GM18907 (cell line): ENCODE data around the gene ATRNL1.

Experiments used
- ATAC-seq: cut with Tn5 transposase; IDR thresholded peaks from one replicate; pipeline ENCODE4 v1.9.1; 2021; ENCODE audit warnings: mild to moderate bottlenecking, moderate library complexity; ENCODE audit not compliant: unreplicated experiment

Gene ATRNL1

GRCh38 chr10:115968236-115968635, 875.1 kb downstream of the ATRNL1 start:
- ATAC-seq, result no peak

- no peak for ATAC-seq
Observed at GRCh38 chr10:115969591-115969990, 876.4 kb downstream of the ATRNL1 start.

DNA sequence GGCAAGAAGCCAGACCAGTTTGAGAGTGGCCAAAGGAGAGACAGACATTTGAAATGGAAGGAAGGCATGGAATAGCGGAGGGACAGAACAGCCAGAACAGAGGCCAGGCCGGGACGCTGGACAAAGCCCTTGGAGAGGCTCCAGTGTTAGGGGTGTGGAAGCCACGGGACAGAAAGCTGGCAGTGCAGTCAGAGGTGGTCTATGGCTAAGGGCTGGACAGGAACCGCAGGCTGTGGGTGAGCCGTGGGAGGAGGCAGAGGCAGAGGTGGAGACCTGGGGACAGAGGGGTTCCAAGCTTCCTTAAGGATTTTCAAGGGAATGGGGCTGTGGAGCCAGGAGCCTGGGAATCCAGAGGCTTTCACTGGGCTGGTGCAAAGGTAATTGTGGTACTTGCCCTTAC, 878.8 kb downstream of the ATRNL1 start:
- ATAC-seq, result no peak

GRCh38 chr10:115972426-115972825, 879.3 kb downstream of the ATRNL1 start:
- no peak for ATAC-seq

- no peak for ATAC-seq
Observed at GRCh38 chr10:115974351-115974750, 881.2 kb downstream of the ATRNL1 start.

DNA sequence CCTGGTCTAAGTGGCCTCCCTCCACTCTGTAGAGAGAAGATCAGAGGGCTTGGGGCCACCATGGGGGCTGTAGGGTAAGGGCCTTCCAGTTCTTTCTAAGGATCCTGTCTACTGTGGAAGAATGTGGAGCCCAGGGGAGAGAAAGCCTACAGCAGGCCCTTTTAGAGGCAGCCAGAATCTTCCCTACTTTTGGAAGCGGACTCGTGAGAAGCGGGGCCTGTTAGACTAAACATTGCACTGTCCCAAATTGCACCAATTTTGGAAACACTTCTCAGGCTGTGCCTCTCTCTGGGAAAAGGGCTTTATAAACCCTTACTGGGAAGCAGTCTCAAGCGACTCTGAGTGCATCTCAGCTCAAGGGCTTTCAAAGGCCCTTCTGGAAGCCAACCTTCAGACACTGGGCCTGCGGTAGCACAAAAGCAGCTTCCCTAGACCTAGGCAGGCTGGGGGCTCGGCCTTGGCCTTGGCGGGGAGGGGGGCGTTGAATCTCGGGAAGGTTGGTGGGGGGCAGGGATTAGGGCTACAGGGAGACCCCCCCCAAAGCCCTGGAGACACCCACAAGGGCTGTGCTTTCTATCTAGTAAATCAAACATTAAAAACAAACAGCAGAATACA, 881.8 kb downstream of the ATRNL1 start:
- ATAC-seq, result no peak

DNA sequence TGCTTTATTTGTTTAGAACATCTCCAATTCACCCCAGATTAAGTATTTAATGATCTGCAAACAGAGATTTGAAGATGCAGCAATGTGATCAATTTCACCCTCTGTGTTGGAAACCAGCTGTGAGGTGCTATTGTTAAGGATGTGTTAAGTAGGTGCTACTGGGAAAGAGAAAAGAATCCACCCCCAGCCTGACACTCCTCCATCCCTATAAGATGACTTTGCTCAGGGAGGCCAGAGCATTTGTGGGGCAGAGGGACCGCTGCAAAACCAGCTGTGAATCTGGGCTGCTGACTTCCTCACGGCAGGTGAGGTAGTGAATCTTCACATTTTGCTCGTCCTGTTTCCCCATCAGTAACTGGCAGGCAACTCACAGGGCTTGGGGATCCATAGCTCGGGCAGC, 882.3 kb downstream of the ATRNL1 start:
- no peak for ATAC-seq

DNA sequence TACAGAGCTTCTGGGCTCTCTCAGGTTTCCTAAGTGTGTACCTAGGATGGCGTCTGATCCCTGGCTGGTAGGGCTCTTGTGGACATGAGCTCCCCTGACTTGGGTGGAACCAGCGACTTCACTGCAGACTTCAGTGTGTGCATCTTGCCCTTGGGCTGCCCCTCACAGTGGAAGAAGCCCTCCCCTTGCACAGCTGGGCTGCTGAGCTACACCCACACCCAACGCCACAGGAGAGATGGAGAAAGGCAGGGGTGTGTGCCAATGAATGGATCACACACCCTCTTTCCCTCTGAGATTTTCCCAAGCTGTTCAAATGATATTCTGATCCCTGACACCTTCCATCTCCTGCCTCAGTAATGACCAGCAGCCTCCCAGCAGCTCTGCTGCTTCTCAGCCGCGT, 883.2 kb downstream of the ATRNL1 start:
- no peak for ATAC-seq

DNA sequence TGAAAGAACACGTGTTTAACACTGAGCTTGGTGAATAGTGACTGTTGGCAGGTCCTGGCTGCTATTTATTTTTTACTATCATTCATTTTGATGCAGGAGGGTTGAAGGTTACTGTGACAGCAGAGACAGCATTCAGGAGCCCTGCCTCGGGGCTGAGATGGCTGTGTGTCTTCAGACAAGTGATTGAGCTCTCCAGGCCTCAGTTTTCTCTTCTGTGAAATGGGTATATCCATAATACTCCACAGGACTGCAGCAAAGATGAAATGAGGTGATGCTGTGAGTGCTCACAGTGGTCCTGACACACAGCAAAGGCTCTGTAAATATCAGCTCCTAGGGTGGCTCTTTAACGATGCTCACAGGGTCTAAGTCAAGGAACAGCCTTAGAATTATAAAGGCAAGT, 884.7 kb downstream of the ATRNL1 start:
- no peak for ATAC-seq

DNA sequence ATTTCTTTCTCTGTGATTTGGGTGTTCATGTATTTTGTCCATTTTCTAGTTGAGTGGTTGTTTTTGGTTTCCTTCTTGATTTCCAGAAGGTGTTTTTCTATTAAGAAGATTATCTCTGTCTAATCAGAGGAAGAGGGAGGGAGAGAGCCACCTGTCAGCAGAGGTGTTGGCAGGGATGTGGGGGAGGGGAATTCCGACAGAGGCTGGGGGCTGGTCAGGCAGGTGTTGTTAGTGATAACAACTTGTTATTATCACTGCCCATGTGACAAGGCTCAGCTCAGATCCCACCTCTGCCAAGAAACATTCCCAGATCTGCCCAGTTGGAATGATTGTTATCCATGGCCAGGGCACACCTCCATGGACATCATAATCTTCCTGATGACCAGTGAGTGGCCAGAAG, 886.4 kb downstream of the ATRNL1 start:
- ATAC-seq, result no peak

DNA sequence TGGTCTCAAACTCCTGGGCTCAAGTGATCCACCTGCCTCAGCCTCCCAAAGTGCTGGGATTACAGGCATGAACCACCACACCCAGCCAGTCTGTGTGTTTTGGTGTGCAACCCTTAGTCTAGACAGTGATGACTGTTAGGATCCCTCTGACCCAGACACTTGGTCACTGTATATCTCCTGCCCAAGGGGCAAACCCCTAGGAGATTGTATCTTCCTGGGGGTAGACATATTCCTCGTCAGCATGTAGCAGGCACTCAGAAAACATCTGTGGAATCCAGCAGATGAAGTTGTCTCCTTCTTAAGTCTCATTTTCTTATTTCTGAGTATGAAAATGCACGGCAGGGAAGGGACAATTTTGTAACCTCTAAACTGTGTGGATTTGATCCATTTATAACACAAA, 887.3 kb downstream of the ATRNL1 start:
- ATAC-seq, result no peak

GRCh38 chr10:115981081-115981480, 887.9 kb downstream of the ATRNL1 start:
- ATAC-seq, result no peak

GRCh38 chr10:115982076-115982475, 888.9 kb downstream of the ATRNL1 start:
- ATAC-seq, result no peak

- ATAC-seq, result no peak
Observed at GRCh38 chr10:115982526-115982925, 889.4 kb downstream of the ATRNL1 start.

GRCh38 chr10:115985786-115986185, 892.6 kb downstream of the ATRNL1 start:
- no peak for ATAC-seq

- no peak for ATAC-seq
Observed at GRCh38 chr10:115988380-115988779, 895.2 kb downstream of the ATRNL1 start.

GRCh38 chr10:115989621-115990020, 896.5 kb downstream of the ATRNL1 start:
- no peak for ATAC-seq

DNA sequence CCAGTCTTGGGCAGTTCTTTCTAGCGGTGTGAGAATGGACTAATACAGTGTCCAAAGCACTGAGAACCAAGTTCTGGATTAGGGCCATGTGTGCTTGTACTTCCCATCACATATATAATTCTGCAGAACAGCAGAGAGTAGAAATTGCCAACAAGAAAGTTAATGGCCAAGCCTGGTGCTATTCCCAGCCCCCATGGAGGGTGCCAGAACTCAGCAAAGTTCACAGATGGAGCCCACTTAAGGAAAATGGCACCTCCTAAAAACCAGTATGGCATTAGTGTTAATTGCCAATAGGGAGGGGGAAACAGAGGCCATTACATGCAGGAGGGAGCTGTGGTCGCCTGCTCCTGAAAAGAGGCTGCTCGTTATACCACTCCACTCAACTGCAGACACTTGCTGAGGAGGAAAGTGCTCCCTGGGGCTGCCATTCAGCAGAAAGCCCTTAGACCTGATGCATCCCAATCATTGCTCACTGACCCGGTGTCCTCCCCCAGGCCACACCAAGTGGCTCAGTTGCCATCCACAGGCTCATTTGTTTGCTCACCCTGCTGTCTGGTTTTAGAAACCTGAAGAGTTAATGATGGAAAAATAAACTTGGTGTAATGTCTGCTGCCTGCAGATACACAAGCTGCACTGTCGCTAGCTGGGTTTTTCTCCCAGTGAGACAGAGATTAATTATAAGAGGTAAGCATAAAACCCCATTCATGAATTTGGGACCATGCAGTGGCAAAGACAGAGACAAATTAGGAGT, 899.2 kb downstream of the ATRNL1 start:
- ATAC-seq, result no peak

GRCh38 chr10:115996031-115996430, 902.9 kb downstream of the ATRNL1 start:
- ATAC-seq, result no peak

- no peak for ATAC-seq
Observed at GRCh38 chr10:115998301-115998700, 905.1 kb downstream of the ATRNL1 start.
